ENCODE data around the gene HNRNPUL1. TPM values are rescaled to one million over a fixed set of nuclear protein-coding genes. Genes with fewer than 3 reads are reported as not detected.

HNRNPUL1 gene
- total RNA-seq, 8 experiments from 2014 or later = 79.3 to 196 (median 113) TPM

Other genes starting within 250 kb of the HNRNPUL1 start
- gene CYP2A13, start 175.9 kb upstream of the HNRNPUL1 start, total RNA-seq = not detected
- gene CYP2F1, start 149.9 kb upstream of the HNRNPUL1 start, total RNA-seq = 1 to 10 TPM in 4 of 8 experiments, under 1 TPM in 1, not detected in 3; 0.18 to 4.2 (median 1.4) TPM
- gene CYP2S1, start 71.2 kb upstream of the HNRNPUL1 start, total RNA-seq = 1 to 10 TPM in 2 of 8 experiments, under 1 TPM in 5, not detected in 1; 0.13 to 2.2 (median 1.00) TPM
- gene AXL, start 45.1 kb upstream of the HNRNPUL1 start, total RNA-seq = 10 to 100 TPM in 2 of 8 experiments, 1 to 10 TPM in 4, under 1 TPM in 2; 0.55 to 20.8 (median 4.9) TPM
- gene CCDC97, start 45.8 kb downstream of the HNRNPUL1 start, total RNA-seq = 10 to 100 TPM in 3 of 8 experiments, 1 to 10 TPM in 5; 6.6 to 25.0 (median 9.7) TPM
- 10 to 100 TPM in 3 of 8 experiments, 1 to 10 TPM in 4, under 1 TPM in 1; 0.71 to 42.7 (median 4.8) TPM for gene TGFB1, start 89.5 kb downstream of the HNRNPUL1 start, total RNA-seq
- gene B9D2, start 99.8 kb downstream of the HNRNPUL1 start, total RNA-seq = 10 to 100 TPM in 2 of 8 experiments, 1 to 10 TPM in 6; 4.6 to 15.3 (median 6.3) TPM
- 10 to 100 TPM in 2 of 8 experiments, 1 to 10 TPM in 6; 4.8 to 17.6 (median 6.4) TPM for gene TMEM91, start 112.2 kb downstream of the HNRNPUL1 start, total RNA-seq
- 10 to 100 TPM; 14.9 to 61.8 (median 35.6) TPM for gene EXOSC5, start 133.0 kb downstream of the HNRNPUL1 start, total RNA-seq
- 10 to 100 TPM; 17.8 to 46.4 (median 35.4) TPM for gene BCKDHA, start 133.4 kb downstream of the HNRNPUL1 start, total RNA-seq
- gene B3GNT8, start 163.0 kb downstream of the HNRNPUL1 start, total RNA-seq = 1 to 10 TPM in 4 of 8 experiments, under 1 TPM in 4; 0.50 to 3.1 (median 1.4) TPM
- gene DMAC2, start 175.5 kb downstream of the HNRNPUL1 start, total RNA-seq = 10 to 100 TPM; 26.5 to 47.4 (median 33.7) TPM
- gene ERICH4, start 178.8 kb downstream of the HNRNPUL1 start, total RNA-seq = under 1 TPM in 3 of 8 experiments, not detected in 5; 0.21 to 0.62 (median 0.37) TPM